ENCODE results near the gene PCNX2.

GRCh38 chr1:233323718-233324117 lies 28.2 kb upstream of the PCNX2 start:
- TF ChIP-seq CTCF (conservative IDR thresholded peaks at IDR 0.05 in 1 of 2, IDR thresholded peaks at IDR 0.05 in 1 of 2; ENCODE audit: low read depth in 1 of 2, low read length in 2 of 2) (no peak), EZH2 (IDR thresholded peaks at IDR 0.05; ENCODE audit: low read length, missing control alignments) (no peak)
